Measurements from ENCODE around the gene NQO2. TPM values are rescaled to one million over a fixed set of nuclear protein-coding genes. Genes with fewer than 3 reads are reported as not detected.
A peak's percentile ranks its signal among the peaks of the same experiment; 100 is the strongest.

The NQO2 gene
- total RNA-seq, 1 experiment from 2014 or later: 105 TPM

GRCh38 chr6:3001146-3001772 is 1.6 kb downstream of the NQO2 start:
- Histone ChIP-seq H3K18ac (ENCODE audit: insufficient read length, low read depth, low read length) (no peak overlapping the region), H2BK120ac (ENCODE audit: low read depth, low read length, poor library complexity, severe bottlenecking) (no peak overlapping the region), H3K27me3 (ENCODE audit: insufficient read depth, low read length) (no peaks in the 10 kb centered on the region), H3K23me2 (ENCODE audit: insufficient read length, low read depth, low read length, poor library complexity, severe bottlenecking) (peaks cover 14% of the 10 kb centered on the region), H3T11ph (ENCODE audit: low read length) (no peak overlapping the region), H3K9me3 (ENCODE audit: control insufficient read depth, low read depth, low read length) (no peaks in the 10 kb centered on the region), H3K56ac (ENCODE audit: insufficient read length, low read depth, low read length) (no peak overlapping the region), H4K5ac (ENCODE audit: insufficient read length, low read depth, low read length) (no peak overlapping the region), H3K79me1 (ENCODE audit: insufficient read depth, low read depth, low read length, poor library complexity, severe bottlenecking) (peaks cover 5% of the 10 kb centered on the region), H2BK12ac (ENCODE audit: insufficient read length, low read depth, low read length) (no peak overlapping the region), H4K8ac (replicated peaks; ENCODE audit: insufficient read length, low read depth, low read length) (no peak overlapping the region), H2AK5ac (ENCODE audit: insufficient read length, low read length) (no peak overlapping the region), H2BK5ac (ENCODE audit: insufficient read length, low read length) (no peak overlapping the region), H3K4ac (ENCODE audit: low read depth, low read length) (no peak overlapping the region), H3K23ac (ENCODE audit: insufficient read length, low read depth, low read length) (no peak overlapping the region), H3K79me2 (ENCODE audit: insufficient read depth, low read length) (peaks cover 1% of the 10 kb centered on the region; the same call in 1 of the 2 replicates), H3K14ac (ENCODE audit: insufficient read depth, low read length) (no peak overlapping the region), H2BK20ac (ENCODE audit: low read depth, low read length, poor library complexity, severe bottlenecking) (no peak overlapping the region), H2BK15ac (ENCODE audit: low read depth, low read length) (no peak overlapping the region), H3K4me1 (ENCODE audit: insufficient read depth, low read length) (no peaks in the 10 kb centered on the region; the same call in 1 of the 2 replicates), H2AFZ (ENCODE audit: low read length) (no peak overlapping the region), H3K27ac (ENCODE audit: insufficient read length, low read depth, low read length) (no peak overlapping the region), H4K20me1 (ENCODE audit: control insufficient read depth, insufficient read depth, insufficient read length) (no peaks in the 10 kb centered on the region), H4K91ac (ENCODE audit: insufficient read length, low read depth, low read length) (no peak overlapping the region), H3K4me2 (ENCODE audit: insufficient read depth, insufficient read length, low read length) (no peak overlapping the region), H3K9ac (ENCODE audit: extremely low read depth, insufficient read length, low read length) (peak overlapping the region; percentile 41)
- peaks cover 27 to 38% (median 35%) of the 10 kb centered on the region in 3 experiments; a peak in 6 of 7 replicates for H3K36me3 Mint-ChIP-seq (ENCODE audit: insufficient read depth in 1 of 3, low read depth in 3 of 3)
- H3K27ac Mint-ChIP-seq: no peak overlapping the region; a peak in 2 of 7 replicates
- no CpG with 5 or more reads among the region's 11 CpGs for WGBS (ENCODE audit: extremely low coverage, insufficient read length, low lambda C conversion rate)
- no peaks in the 10 kb centered on the region; the same call in 1 of the 2 replicates for H3K27me3 Mint-ChIP-seq (ENCODE audit: low read depth)
- no peaks in the 10 kb centered on the region for H3K9me3 Mint-ChIP-seq
- peaks cover 33 to 39% of the 10 kb centered on the region in 2 experiments for H3K4me1 Mint-ChIP-seq
- DNase-seq: no peak
- H3K4me3 Mint-ChIP-seq: peak overlapping the region; percentile 85 to 93
- TF ChIP-seq CTCF (conservative IDR thresholded peaks at IDR 0.05): no peak

Data from H9 (cell line).